ENCODE results near the gene ACER3. TPM values are rescaled to one million over a fixed set of nuclear protein-coding genes. Genes with fewer than 3 reads are reported as not detected.
"Not testable (repeated sequence)": the region's sequence is repeated elsewhere in the genome, so short reads cannot be mapped to it uniquely, and the experiment has no call there.

Gene ACER3
- total RNA-seq, 2 donors from 2014 or later = 18.5 to 23.2 TPM

DNA sequence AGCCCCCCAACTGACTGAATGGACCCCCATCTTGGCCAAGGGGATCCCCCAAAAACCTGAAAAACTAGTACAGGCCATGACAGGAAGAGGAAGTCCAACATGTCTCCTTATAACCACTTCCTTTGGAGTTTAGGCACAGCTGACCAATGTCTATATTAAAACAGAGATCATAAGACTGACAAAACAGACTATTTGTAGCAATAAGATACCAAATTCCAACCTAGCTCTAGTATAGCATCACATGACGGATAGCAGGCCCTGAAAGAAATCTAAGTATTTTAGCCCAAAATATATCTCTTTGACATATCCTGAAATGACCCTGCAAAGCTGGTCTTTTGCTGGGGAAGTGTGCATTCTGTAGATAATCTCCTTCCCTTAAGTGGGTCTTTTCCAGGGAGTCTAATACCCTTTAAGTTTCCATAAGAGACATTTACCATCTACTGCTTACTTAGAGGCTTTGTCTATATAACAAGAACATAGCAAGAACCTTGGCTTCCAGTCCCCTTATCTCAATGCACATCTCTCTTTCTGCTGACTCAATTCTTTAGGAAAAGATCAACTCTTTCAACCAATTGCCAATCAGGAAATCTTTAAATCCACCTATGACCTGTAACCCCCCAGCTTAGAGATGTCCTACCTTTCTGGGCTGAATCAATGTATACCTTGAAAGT, 34.9 kb upstream of the ACER3 start:
- no peaks in the 10 kb centered on the region for H3K36me3 Mint-ChIP-seq (ENCODE audit: low read depth)
- H3K4me1 Mint-ChIP-seq = peaks cover 4% of the 10 kb centered on the region
- DNase-seq = no peak
- H3K9me3 ChIP-seq (ENCODE audit: control insufficient read depth, low read length) = peaks cover 9% of the 10 kb centered on the region
- H3K27ac ChIP-seq (ENCODE audit: low read depth, low read length) = no peak overlapping the region
- H3K4me1 ChIP-seq (ENCODE audit: control insufficient read depth, insufficient read depth, low read length) = no peaks in the 10 kb centered on the region
- TF ChIP-seq, protein P1, sequence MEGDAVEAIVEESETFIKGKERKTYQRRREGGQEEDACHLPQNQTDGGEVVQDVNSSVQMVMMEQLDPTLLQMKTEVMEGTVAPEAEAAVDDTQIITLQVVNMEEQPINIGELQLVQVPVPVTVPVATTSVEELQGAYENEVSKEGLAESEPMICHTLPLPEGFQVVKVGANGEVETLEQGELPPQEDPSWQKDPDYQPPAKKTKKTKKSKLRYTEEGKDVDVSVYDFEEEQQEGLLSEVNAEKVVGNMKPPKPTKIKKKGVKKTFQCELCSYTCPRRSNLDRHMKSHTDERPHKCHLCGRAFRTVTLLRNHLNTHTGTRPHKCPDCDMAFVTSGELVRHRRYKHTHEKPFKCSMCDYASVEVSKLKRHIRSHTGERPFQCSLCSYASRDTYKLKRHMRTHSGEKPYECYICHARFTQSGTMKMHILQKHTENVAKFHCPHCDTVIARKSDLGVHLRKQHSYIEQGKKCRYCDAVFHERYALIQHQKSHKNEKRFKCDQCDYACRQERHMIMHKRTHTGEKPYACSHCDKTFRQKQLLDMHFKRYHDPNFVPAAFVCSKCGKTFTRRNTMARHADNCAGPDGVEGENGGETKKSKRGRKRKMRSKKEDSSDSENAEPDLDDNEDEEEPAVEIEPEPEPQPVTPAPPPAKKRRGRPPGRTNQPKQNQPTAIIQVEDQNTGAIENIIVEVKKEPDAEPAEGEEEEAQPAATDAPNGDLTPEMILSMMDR (conservative IDR thresholded peaks at IDR 0.05) = no peak
- no peak overlapping the region for H3K9ac ChIP-seq (ENCODE audit: extremely low read depth, low read length, poor library complexity, severe bottlenecking)
- H3K27me3 Mint-ChIP-seq (ENCODE audit: insufficient read depth) = peaks cover 7% of the 10 kb centered on the region
- no peaks in the 10 kb centered on the region for H3K36me3 ChIP-seq (ENCODE audit: control insufficient read depth, insufficient read depth, low read length)
- peaks cover 21% of the 10 kb centered on the region for H3K9me3 Mint-ChIP-seq
- no peak overlapping the region for H3K4me3 ChIP-seq (ENCODE audit: low read length)
- H3K4me3 Mint-ChIP-seq = no peak overlapping the region
- H3K27me3 ChIP-seq (ENCODE audit: control insufficient read depth, insufficient read depth, low read length, poor library complexity, severe bottlenecking) = no peaks in the 10 kb centered on the region
- H3K27ac Mint-ChIP-seq = no peak overlapping the region
- WGBS, 2 experiments (ENCODE audit: insufficient coverage in 1 of 2, insufficient read length in 1 of 2) = 94 to 100% methylated on average over 1 of the region's 1 CpG

GRCh38 chr11:76826508-76826907, 34.2 kb upstream of the ACER3 start:
- H3K27me3 ChIP-seq (ENCODE audit: control insufficient read depth, insufficient read depth, low read length, poor library complexity, severe bottlenecking); H3K36me3 ChIP-seq (ENCODE audit: control insufficient read depth, insufficient read depth, low read length); H3K9ac ChIP-seq (ENCODE audit: extremely low read depth, low read length, poor library complexity, severe bottlenecking); H3K27ac ChIP-seq (ENCODE audit: low read depth, low read length); H3K27ac Mint-ChIP-seq; H3K36me3 Mint-ChIP-seq (ENCODE audit: low read depth); H3K4me3 Mint-ChIP-seq; DNase-seq; H3K9me3 ChIP-seq (ENCODE audit: control insufficient read depth, low read length); H3K4me1 Mint-ChIP-seq; H3K4me1 ChIP-seq (ENCODE audit: control insufficient read depth, insufficient read depth, low read length); H3K4me3 ChIP-seq (ENCODE audit: low read length): not testable (repeated sequence)
- peaks cover 15% of the 10 kb centered on the region for H3K9me3 Mint-ChIP-seq
- WGBS, 2 experiments (ENCODE audit: insufficient coverage in 1 of 2, insufficient read length in 1 of 2) = no CpG with 5 or more reads among the region's 3 CpGs
- H3K27me3 Mint-ChIP-seq (ENCODE audit: insufficient read depth) = peaks cover 10% of the 10 kb centered on the region

DNA sequence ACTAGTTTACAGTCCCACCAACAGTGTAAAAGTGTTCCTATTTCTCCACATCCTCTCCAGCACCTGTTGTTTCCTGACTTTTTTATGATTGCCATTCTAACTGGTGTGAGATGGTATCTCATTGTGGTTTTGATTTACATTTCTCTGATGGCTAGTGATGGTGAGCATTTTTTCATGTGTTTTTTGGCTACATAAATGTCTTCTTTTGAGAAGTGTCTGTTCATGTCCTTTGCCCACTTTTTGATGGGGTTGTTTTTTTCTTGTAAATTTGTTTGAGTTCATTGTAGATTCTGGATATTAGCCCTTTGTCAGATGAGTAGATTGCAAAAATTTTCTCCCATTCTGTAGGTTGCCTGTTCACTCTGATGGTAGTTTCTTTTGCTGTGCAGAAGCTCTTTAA, 33.7 kb upstream of the ACER3 start:
- H3K9me3 Mint-ChIP-seq = peaks cover 11% of the 10 kb centered on the region
- H3K9me3 ChIP-seq (ENCODE audit: control insufficient read depth, low read length); H3K4me3 Mint-ChIP-seq; H3K4me3 ChIP-seq (ENCODE audit: low read length); DNase-seq; H3K4me1 Mint-ChIP-seq; H3K36me3 ChIP-seq (ENCODE audit: control insufficient read depth, insufficient read depth, low read length); H3K4me1 ChIP-seq (ENCODE audit: control insufficient read depth, insufficient read depth, low read length); H3K9ac ChIP-seq (ENCODE audit: extremely low read depth, low read length, poor library complexity, severe bottlenecking); H3K27ac ChIP-seq (ENCODE audit: low read depth, low read length); H3K27me3 ChIP-seq (ENCODE audit: control insufficient read depth, insufficient read depth, low read length, poor library complexity, severe bottlenecking); H3K27ac Mint-ChIP-seq; H3K36me3 Mint-ChIP-seq (ENCODE audit: low read depth): not testable (repeated sequence)
- peaks cover 10% of the 10 kb centered on the region for H3K27me3 Mint-ChIP-seq (ENCODE audit: insufficient read depth)

GRCh38 chr11:76830639-76831327, 29.9 kb upstream of the ACER3 start:
- no peaks in the 10 kb centered on the region for H3K36me3 ChIP-seq (ENCODE audit: control insufficient read depth, insufficient read depth, low read length)
- WGBS, 2 experiments (ENCODE audit: insufficient coverage in 1 of 2, insufficient read length in 1 of 2) = 82 to 88% methylated on average over 3 to 9 of the region's 9 CpGs

More at GRCh38 chr11:76830639-76831327, 29.9 kb upstream of the ACER3 start:
- Mint-ChIP-seq H3K27me3 (ENCODE audit: insufficient read depth) (peaks cover 8% of the 10 kb centered on the region), H3K36me3 (ENCODE audit: low read depth) (no peaks in the 10 kb centered on the region), H3K9me3 (peaks cover 4% of the 10 kb centered on the region), H3K4me3 (no peak overlapping the region), H3K4me1 (no peaks in the 10 kb centered on the region), H3K27ac (no peak overlapping the region)
- no peak overlapping the region for H3K9ac ChIP-seq (ENCODE audit: extremely low read depth, low read length, poor library complexity, severe bottlenecking)
- no peak for DNase-seq
- no peak overlapping the region for H3K4me3 ChIP-seq (ENCODE audit: low read length)
- no peaks in the 10 kb centered on the region for H3K4me1 ChIP-seq (ENCODE audit: control insufficient read depth, insufficient read depth, low read length)
- H3K27me3 ChIP-seq (ENCODE audit: control insufficient read depth, insufficient read depth, low read length, poor library complexity, severe bottlenecking) = no peaks in the 10 kb centered on the region
- H3K27ac ChIP-seq (ENCODE audit: low read depth, low read length) = no peak overlapping the region
- TF ChIP-seq, protein P1 (conservative IDR thresholded peaks at IDR 0.05) = no peak
- no peaks in the 10 kb centered on the region for H3K9me3 ChIP-seq (ENCODE audit: control insufficient read depth, low read length)

Data from endodermal cell (in vitro differentiated cells).